Measurements from ENCODE around the gene JMJD8. TPM values are rescaled to one million over a fixed set of nuclear protein-coding genes. Genes with fewer than 3 reads are reported as not detected.

The JMJD8 gene
- total and polyA plus RNA-seq, 2 experiments from 2014 or later: 87.9 to 96.3 TPM

GRCh38 chr16:684961-685696, 995 bp upstream of the JMJD8 start:
- Histone ChIP-seq H3K4me1 (ENCODE audit: insufficient read depth) (peaks cover 20% of the 10 kb centered on the region), H3K4me2 (ENCODE audit: unreplicated experiment) (no peak overlapping the region), H3K9me3 (ENCODE audit: low read depth) (no peaks in the 10 kb centered on the region), H3K27me3 (replicated peaks; ENCODE audit: insufficient read depth) (no peaks in the 10 kb centered on the region), H3K9ac (no peak overlapping the region), H3F3A (ENCODE audit: insufficient read depth) (peaks cover 15% of the 10 kb centered on the region; the same call in 1 of the 2 replicates), H2AFZ (no peak overlapping the region), H4K20me1 (ENCODE audit: insufficient read depth) (no peaks in the 10 kb centered on the region), H3K27ac (no peak overlapping the region), H3K9me2 (ENCODE audit: insufficient read depth) (no peaks in the 10 kb centered on the region), H3K79me2 (ENCODE audit: insufficient read depth) (peaks cover 60% of the 10 kb centered on the region), H3K36me3 (ENCODE audit: low read depth) (peaks cover 11% of the 10 kb centered on the region; the same call in 1 of the 2 replicates), H3K4me3 (no peak overlapping the region)
- TF ChIP-seq EZH2 (IDR thresholded peaks at IDR 0.05; ENCODE audit: insufficient read depth, poor library complexity, severe bottlenecking) (no peak), EZH2phosphoT487 (IDR thresholded peaks at IDR 0.05; ENCODE audit: insufficient read depth, low read depth) (no peak)
- in situ Hi-C loops (cut with MboI): no loop called here
- 95% methylated on average over 24 to 61 of the region's 61 CpGs for WGBS, 2 experiments (ENCODE audit: low coverage in 1 of 2, low lambda C conversion rate in 2 of 2, missing lambda C conversion rate in 2 of 2)
- DNase-seq: no peak

- peaks cover 15% of the 10 kb centered on the region for H3K4me1 ChIP-seq (ENCODE audit: insufficient read depth)
- DNase-seq: peak; percentile 40
- in situ Hi-C loops (cut with MboI): no loop called here
- H3K79me2 ChIP-seq (ENCODE audit: insufficient read depth): peaks cover 47% of the 10 kb centered on the region
- peak overlapping the region; percentile 68 for H3K9ac ChIP-seq
- H3K4me3 ChIP-seq: peak overlapping the region; percentile 70
- H3K9me3 ChIP-seq (ENCODE audit: low read depth): no peaks in the 10 kb centered on the region
- no peak overlapping the region for H2AFZ ChIP-seq
- no peaks in the 10 kb centered on the region for H3K9me2 ChIP-seq (ENCODE audit: insufficient read depth)
- H3K4me2 ChIP-seq (ENCODE audit: unreplicated experiment): peak overlapping the region; percentile 73
- WGBS, 2 experiments (ENCODE audit: low coverage in 1 of 2, low lambda C conversion rate in 2 of 2, missing lambda C conversion rate in 2 of 2): 10 to 24% methylated on average over 20 to 57 of the region's 57 CpGs
- no peaks in the 10 kb centered on the region for H3K27me3 ChIP-seq (replicated peaks; ENCODE audit: insufficient read depth)
- no peaks in the 10 kb centered on the region for H4K20me1 ChIP-seq (ENCODE audit: insufficient read depth)
- peaks cover 15% of the 10 kb centered on the region; the same call in 1 of the 2 replicates for H3F3A ChIP-seq (ENCODE audit: insufficient read depth)
- peaks cover 11% of the 10 kb centered on the region; the same call in 1 of the 2 replicates for H3K36me3 ChIP-seq (ENCODE audit: low read depth)
- TF ChIP-seq EZH2 (IDR thresholded peaks at IDR 0.05; ENCODE audit: insufficient read depth, poor library complexity, severe bottlenecking) (no peak), EZH2phosphoT487 (IDR thresholded peaks at IDR 0.05; ENCODE audit: insufficient read depth, low read depth) (no peak)
- H3K27ac ChIP-seq: peak overlapping the region; percentile 58
Measured at GRCh38 chr16:683396-684070, 601 bp downstream of the JMJD8 start.

GRCh38 chr16:682493-683395, 1.4 kb downstream of the JMJD8 start:
- Histone ChIP-seq H2AFZ (no peak overlapping the region), H3K9ac (peak overlapping the region; percentile 68), H3K27me3 (replicated peaks; ENCODE audit: insufficient read depth) (no peaks in the 10 kb centered on the region), H3K9me2 (ENCODE audit: insufficient read depth) (no peaks in the 10 kb centered on the region), H3K36me3 (ENCODE audit: low read depth) (peaks cover 11% of the 10 kb centered on the region; the same call in 1 of the 2 replicates), H3K4me3 (peak overlapping the region; percentile 70), H3K4me1 (ENCODE audit: insufficient read depth) (peaks cover 15% of the 10 kb centered on the region), H4K20me1 (ENCODE audit: insufficient read depth) (no peaks in the 10 kb centered on the region), H3K4me2 (ENCODE audit: unreplicated experiment) (peak overlapping the region; percentile 73), H3K9me3 (ENCODE audit: low read depth) (no peaks in the 10 kb centered on the region), H3K27ac (no peak overlapping the region), H3F3A (ENCODE audit: insufficient read depth) (peaks cover 15% of the 10 kb centered on the region; the same call in 1 of the 2 replicates), H3K79me2 (ENCODE audit: insufficient read depth) (peaks cover 45% of the 10 kb centered on the region)
- no peak for TF ChIP-seq EZH2phosphoT487 (IDR thresholded peaks at IDR 0.05; ENCODE audit: insufficient read depth, low read depth)
- no peak for TF ChIP-seq EZH2 (IDR thresholded peaks at IDR 0.05; ENCODE audit: insufficient read depth, poor library complexity, severe bottlenecking)
- in situ Hi-C loops (cut with MboI): no loop called here
- 81 to 83% methylated on average over 36 of the region's 36 CpGs for WGBS, 2 experiments (ENCODE audit: low coverage in 1 of 2, low lambda C conversion rate in 2 of 2, missing lambda C conversion rate in 2 of 2)
- no peak for DNase-seq

All from GM23248 (cell line).